B cell (primary cell): Measurements from ENCODE around the gene HSCB.

Experiments
- EZH2 ChIP-seq: IDR thresholded peaks from 2 replicates; pipeline ENCODE4 v1.6.1; 2012; ENCODE audit warnings: borderline replicate concordance, low read depth, mild to moderate bottlenecking, moderate library complexity, low read length; ENCODE audit not compliant: insufficient read depth, poor library complexity, severe bottlenecking
- TF ChIP-seq, protein P1 (sequence below): fragments of 200-600 bp; IDR thresholded peaks from one replicate; pipeline ENCODE4 v1.8.0; 2022; ENCODE audit warnings: antibody characterized with exemption, mild to moderate bottlenecking

DNA sequence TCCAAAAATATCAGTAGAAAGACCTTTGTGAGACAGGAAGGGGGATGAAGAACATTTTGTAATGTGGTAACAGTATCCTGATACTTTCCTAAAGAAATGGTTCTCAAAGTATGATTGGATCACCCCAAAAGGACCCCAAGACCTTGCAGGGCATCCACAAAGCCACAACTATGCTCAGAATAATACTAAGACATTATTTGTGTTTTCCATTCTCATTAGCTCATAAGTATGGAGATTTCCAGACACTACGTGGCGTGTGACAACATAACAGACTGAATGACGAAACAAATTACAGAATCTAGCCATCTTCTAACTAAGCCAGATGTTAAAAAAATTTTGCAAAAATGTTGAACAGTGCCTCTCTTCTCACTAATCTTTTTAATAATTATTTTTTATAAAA, 25.2 kb upstream of the HSCB start:
- TF ChIP-seq, protein P1, sequence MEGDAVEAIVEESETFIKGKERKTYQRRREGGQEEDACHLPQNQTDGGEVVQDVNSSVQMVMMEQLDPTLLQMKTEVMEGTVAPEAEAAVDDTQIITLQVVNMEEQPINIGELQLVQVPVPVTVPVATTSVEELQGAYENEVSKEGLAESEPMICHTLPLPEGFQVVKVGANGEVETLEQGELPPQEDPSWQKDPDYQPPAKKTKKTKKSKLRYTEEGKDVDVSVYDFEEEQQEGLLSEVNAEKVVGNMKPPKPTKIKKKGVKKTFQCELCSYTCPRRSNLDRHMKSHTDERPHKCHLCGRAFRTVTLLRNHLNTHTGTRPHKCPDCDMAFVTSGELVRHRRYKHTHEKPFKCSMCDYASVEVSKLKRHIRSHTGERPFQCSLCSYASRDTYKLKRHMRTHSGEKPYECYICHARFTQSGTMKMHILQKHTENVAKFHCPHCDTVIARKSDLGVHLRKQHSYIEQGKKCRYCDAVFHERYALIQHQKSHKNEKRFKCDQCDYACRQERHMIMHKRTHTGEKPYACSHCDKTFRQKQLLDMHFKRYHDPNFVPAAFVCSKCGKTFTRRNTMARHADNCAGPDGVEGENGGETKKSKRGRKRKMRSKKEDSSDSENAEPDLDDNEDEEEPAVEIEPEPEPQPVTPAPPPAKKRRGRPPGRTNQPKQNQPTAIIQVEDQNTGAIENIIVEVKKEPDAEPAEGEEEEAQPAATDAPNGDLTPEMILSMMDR, result no peak
- no peak for TF ChIP-seq EZH2
